Measurements from ENCODE around the gene DUSP18.
A peak's percentile ranks its signal among the peaks of the same experiment; 100 is the strongest.
"Not testable (repeated sequence)": the region's sequence is repeated elsewhere in the genome, so short reads cannot be mapped to it uniquely, and the experiment has no call there.

The DUSP18 gene

GRCh38 chr22:30667494-30668385 is at the start of gene DUSP18:
Gene DUSP18 (minus strand): TSS chr22:30667875. CDS start chr22:30664003, 3,872 bp downstream.
- DNase-seq (ENCODE audit: low read depth in 2 of 3, low spot score in 2 of 3) = peak; percentile 92 to 98 (median 96)

GRCh38 chr22:30714062-30714461 is 46.4 kb upstream of the DUSP18 start:
- no peak for DNase-seq (ENCODE audit: low read depth in 2 of 3, low spot score in 2 of 3)

GRCh38 chr22:30712094-30712493 is 44.4 kb upstream of the DUSP18 start:
- no peak for DNase-seq (ENCODE audit: low read depth in 2 of 3, low spot score in 2 of 3)

- not testable (repeated sequence) for DNase-seq (ENCODE audit: low read depth in 2 of 3, low spot score in 2 of 3)
These were observed 42.3 kb upstream of the DUSP18 start for GRCh38 chr22:30709980-30710379.

GRCh38 chr22:30705710-30706651 is 38.3 kb upstream of the DUSP18 start:
- no peak for DNase-seq (ENCODE audit: low read depth in 2 of 3, low spot score in 2 of 3)

GRCh38 chr22:30704978-30705377 is 37.3 kb upstream of the DUSP18 start:
- DNase-seq (ENCODE audit: low read depth in 2 of 3, low spot score in 2 of 3) = no peak

- DNase-seq (ENCODE audit: low read depth in 2 of 3, low spot score in 2 of 3) = no peak
These were observed 35.2 kb upstream of the DUSP18 start for GRCh38 chr22:30702856-30703255.

- DNase-seq (ENCODE audit: low read depth in 2 of 3, low spot score in 2 of 3) = no peak
These were observed 34.2 kb upstream of the DUSP18 start for GRCh38 chr22:30701872-30702271.

GRCh38 chr22:30697975-30698374 is 30.3 kb upstream of the DUSP18 start:
- DNase-seq (ENCODE audit: low read depth in 2 of 3, low spot score in 2 of 3) = no peak

GRCh38 chr22:30695871-30696655 is 28.4 kb upstream of the DUSP18 start:
- DNase-seq (ENCODE audit: low read depth in 2 of 3, low spot score in 2 of 3) = no peak

GRCh38 chr22:30695351-30695851 is 27.7 kb upstream of the DUSP18 start:
- DNase-seq (ENCODE audit: low read depth in 2 of 3, low spot score in 2 of 3) = no peak

GRCh38 chr22:30694640-30695350 is 27.1 kb upstream of the DUSP18 start, which contains the start of gene OSBP2:
Gene OSBP2 (plus strand): TSS chr22:30694874. CDS start chr22:30694910, 36 bp downstream.
- peak in 1 of 3 experiments; percentile 8 for DNase-seq (ENCODE audit: low read depth in 2 of 3, low spot score in 2 of 3)

GRCh38 chr22:30694171-30694639 is 26.5 kb upstream of the DUSP18 start:
- DNase-seq (ENCODE audit: low read depth in 2 of 3, low spot score in 2 of 3) = peak in 2 of 3 experiments; percentile 19 to 20

- DNase-seq (ENCODE audit: low read depth in 2 of 3, low spot score in 2 of 3) = no peak
These were observed 23.5 kb upstream of the DUSP18 start for GRCh38 chr22:30691204-30691603.

- DNase-seq (ENCODE audit: low read depth in 2 of 3, low spot score in 2 of 3) = no peak
These were observed 21.9 kb upstream of the DUSP18 start for GRCh38 chr22:30689622-30690021.

GRCh38 chr22:30687358-30687757 is 19.7 kb upstream of the DUSP18 start:
- DNase-seq (ENCODE audit: low read depth in 2 of 3, low spot score in 2 of 3) = no peak

- no peak for DNase-seq (ENCODE audit: low read depth in 2 of 3, low spot score in 2 of 3)
These were observed 17.5 kb upstream of the DUSP18 start for GRCh38 chr22:30685178-30685577.

- DNase-seq (ENCODE audit: low read depth in 2 of 3, low spot score in 2 of 3) = no peak
These were observed 14.2 kb upstream of the DUSP18 start for GRCh38 chr22:30681831-30682230.

- DNase-seq (ENCODE audit: low read depth in 2 of 3, low spot score in 2 of 3) = no peak
These were observed 13.5 kb upstream of the DUSP18 start for GRCh38 chr22:30680991-30681770.
